ENCODE measurements around the gene C1QTNF6. TPM values are rescaled to one million over a fixed set of nuclear protein-coding genes. Genes with fewer than 3 reads are reported as not detected.
"Not testable (repeated sequence)": the region's sequence is repeated elsewhere in the genome, so short reads cannot be mapped to it uniquely, and the experiment has no call there.

C1QTNF6 gene
- total RNA-seq, 1 donor = 11.9 TPM

DNA sequence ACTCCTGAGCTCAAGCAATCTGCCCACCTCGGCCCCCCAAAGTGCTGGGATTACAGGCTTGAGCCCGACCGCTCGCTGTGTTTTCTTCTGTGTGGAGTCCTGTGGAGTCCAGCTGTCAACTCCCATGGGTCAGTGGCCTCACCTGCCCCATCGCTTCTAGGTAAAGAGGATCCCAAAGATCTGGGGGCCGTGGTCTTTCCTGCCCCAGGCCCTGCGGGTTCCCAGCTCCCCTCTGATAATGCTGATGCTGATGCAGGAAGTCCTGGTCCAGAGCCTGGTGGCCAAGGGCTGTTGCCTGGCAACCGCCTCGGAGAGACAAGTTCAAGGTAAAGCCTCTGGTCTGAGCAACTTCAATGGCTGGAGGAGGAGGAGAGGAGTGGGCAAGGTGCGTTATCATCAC, 14.7 kb upstream of the C1QTNF6 start:
- peaks cover 3% of the 10 kb centered on the region for H3K27me3 ChIP-seq (ENCODE audit: insufficient read depth, low read length)
- H3K4me3 ChIP-seq (ENCODE audit: insufficient read depth, low read length) = no peak overlapping the region
- H2AFZ ChIP-seq (ENCODE audit: low read length) = no peak overlapping the region
- H3K27ac ChIP-seq (ENCODE audit: low read depth, low read length) = no peak overlapping the region
- H3K4me1 ChIP-seq (ENCODE audit: insufficient read depth, low read length) = peaks cover 11% of the 10 kb centered on the region
- peak; percentile 63 for DNase-seq (ENCODE audit: insufficient read length, low spot score, missing footprints)
- H3K4me2 ChIP-seq (ENCODE audit: insufficient read depth, low read length) = no peak overlapping the region
- H3K36me3 ChIP-seq (ENCODE audit: insufficient read depth, low read length) = no peaks in the 10 kb centered on the region
- TF ChIP-seq, protein P1, sequence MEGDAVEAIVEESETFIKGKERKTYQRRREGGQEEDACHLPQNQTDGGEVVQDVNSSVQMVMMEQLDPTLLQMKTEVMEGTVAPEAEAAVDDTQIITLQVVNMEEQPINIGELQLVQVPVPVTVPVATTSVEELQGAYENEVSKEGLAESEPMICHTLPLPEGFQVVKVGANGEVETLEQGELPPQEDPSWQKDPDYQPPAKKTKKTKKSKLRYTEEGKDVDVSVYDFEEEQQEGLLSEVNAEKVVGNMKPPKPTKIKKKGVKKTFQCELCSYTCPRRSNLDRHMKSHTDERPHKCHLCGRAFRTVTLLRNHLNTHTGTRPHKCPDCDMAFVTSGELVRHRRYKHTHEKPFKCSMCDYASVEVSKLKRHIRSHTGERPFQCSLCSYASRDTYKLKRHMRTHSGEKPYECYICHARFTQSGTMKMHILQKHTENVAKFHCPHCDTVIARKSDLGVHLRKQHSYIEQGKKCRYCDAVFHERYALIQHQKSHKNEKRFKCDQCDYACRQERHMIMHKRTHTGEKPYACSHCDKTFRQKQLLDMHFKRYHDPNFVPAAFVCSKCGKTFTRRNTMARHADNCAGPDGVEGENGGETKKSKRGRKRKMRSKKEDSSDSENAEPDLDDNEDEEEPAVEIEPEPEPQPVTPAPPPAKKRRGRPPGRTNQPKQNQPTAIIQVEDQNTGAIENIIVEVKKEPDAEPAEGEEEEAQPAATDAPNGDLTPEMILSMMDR (IDR thresholded peaks at IDR 0.05; ENCODE audit: extremely low read depth, low read depth, low read length) = no peak
- H3K79me2 ChIP-seq (ENCODE audit: insufficient read depth, low read length) = no peaks in the 10 kb centered on the region
- peaks cover 6% of the 10 kb centered on the region for H4K20me1 ChIP-seq (ENCODE audit: insufficient read depth, low read length)
- no peaks in the 10 kb centered on the region for H3K9me3 ChIP-seq (ENCODE audit: low read depth, low read length)

DNA sequence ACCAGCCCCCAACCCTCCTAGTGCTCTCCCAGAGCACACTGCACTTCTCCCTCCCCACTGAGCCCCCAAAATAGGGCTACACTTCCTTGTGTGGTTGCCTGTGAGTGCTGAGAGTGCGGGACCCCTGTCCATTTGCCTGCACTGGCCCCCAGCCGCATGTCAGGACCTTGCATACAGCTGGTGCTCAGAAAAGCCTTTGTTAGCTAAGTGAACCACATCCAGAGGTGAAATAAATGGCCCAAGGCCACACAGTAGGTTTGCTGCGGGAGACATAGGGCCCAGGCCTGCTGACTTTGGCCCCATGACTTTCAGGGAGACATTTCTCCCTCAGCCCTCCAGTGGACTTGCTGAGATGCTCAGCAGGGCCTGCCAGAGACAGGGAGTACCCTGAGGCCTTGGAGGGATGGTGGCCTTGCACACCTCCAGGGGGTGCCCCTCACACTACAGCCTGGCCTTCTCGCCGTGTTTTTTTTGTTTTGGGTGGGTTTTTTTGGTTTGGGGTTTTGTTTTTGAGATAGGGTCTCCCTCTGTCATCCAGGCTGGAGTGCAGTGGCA, 14.0 kb upstream of the C1QTNF6 start:
- H3K4me3 ChIP-seq (ENCODE audit: insufficient read depth, low read length) = no peak overlapping the region
- H3K27me3 ChIP-seq (ENCODE audit: insufficient read depth, low read length) = peaks cover 3% of the 10 kb centered on the region
- no peak overlapping the region for H3K4me2 ChIP-seq (ENCODE audit: insufficient read depth, low read length)
- H3K4me1 ChIP-seq (ENCODE audit: insufficient read depth, low read length) = peaks cover 17% of the 10 kb centered on the region
- no peaks in the 10 kb centered on the region for H3K79me2 ChIP-seq (ENCODE audit: insufficient read depth, low read length)
- TF ChIP-seq, protein P1 (IDR thresholded peaks at IDR 0.05; ENCODE audit: extremely low read depth, low read depth, low read length) = no peak
- DNase-seq (ENCODE audit: insufficient read length, low spot score, missing footprints) = peak; percentile 73
- no peak overlapping the region for H3K27ac ChIP-seq (ENCODE audit: low read depth, low read length)
- H2AFZ ChIP-seq (ENCODE audit: low read length) = no peak overlapping the region
- no peaks in the 10 kb centered on the region for H3K36me3 ChIP-seq (ENCODE audit: insufficient read depth, low read length)
- peaks cover 11% of the 10 kb centered on the region for H4K20me1 ChIP-seq (ENCODE audit: insufficient read depth, low read length)
- H3K9me3 ChIP-seq (ENCODE audit: low read depth, low read length) = no peaks in the 10 kb centered on the region

DNA sequence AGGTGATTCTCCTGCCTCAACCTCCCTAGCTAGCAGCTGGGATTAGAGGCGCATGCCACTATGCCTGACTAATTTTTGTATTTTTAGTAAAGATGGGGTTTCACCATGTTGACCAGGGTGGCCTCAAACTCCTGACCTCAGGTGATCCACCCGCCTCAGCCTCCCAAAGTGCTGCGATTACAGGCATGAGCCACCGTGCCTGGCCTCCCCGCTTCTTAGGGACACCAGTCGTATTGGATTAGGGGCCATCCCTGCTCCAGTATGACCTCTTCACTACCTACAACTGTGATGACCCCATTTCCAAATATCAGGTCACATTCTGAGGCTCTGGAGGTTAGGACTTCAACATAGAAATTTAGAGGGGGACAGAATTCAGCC, 13.4 kb upstream of the C1QTNF6 start:
- Histone ChIP-seq H4K20me1 (ENCODE audit: insufficient read depth, low read length) (peaks cover 11% of the 10 kb centered on the region), H3K4me1 (ENCODE audit: insufficient read depth, low read length) (peaks cover 24% of the 10 kb centered on the region)
- H3K9me3 ChIP-seq (ENCODE audit: low read depth, low read length); DNase-seq (ENCODE audit: insufficient read length, low spot score, missing footprints); H3K4me3 ChIP-seq (ENCODE audit: insufficient read depth, low read length); H2AFZ ChIP-seq (ENCODE audit: low read length); H3K27ac ChIP-seq (ENCODE audit: low read depth, low read length); H3K4me2 ChIP-seq (ENCODE audit: insufficient read depth, low read length); H3K36me3 ChIP-seq (ENCODE audit: insufficient read depth, low read length); H3K79me2 ChIP-seq (ENCODE audit: insufficient read depth, low read length); H3K27me3 ChIP-seq (ENCODE audit: insufficient read depth, low read length): not testable (repeated sequence)

DNA sequence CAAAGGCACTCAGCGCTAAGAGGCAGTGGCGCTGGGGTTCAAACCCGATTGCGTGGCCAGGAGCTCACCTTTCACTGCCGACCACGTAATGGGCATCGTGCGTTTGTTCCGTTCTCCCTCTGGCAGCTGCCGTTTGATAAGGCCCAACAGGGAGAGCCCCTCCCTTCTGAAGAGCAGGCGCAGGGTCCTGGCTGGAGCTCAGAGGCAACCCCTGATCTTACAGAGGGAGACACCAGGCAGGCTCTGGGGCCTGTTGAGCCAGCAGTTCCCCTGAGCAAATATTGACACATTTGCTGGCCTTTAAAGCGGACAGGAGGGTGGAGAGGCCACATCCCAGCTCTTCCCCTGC, 11.7 kb upstream of the C1QTNF6 start:
- H3K27me3 ChIP-seq (ENCODE audit: insufficient read depth, low read length) = no peaks in the 10 kb centered on the region
- peaks cover 32% of the 10 kb centered on the region for H3K4me1 ChIP-seq (ENCODE audit: insufficient read depth, low read length)
- H3K4me2 ChIP-seq (ENCODE audit: insufficient read depth, low read length) = peak overlapping the region; percentile 96
- H2AFZ ChIP-seq (ENCODE audit: low read length) = peak overlapping the region; percentile 96
- peaks cover 12% of the 10 kb centered on the region for H4K20me1 ChIP-seq (ENCODE audit: insufficient read depth, low read length)
- H3K79me2 ChIP-seq (ENCODE audit: insufficient read depth, low read length) = no peaks in the 10 kb centered on the region
- DNase-seq (ENCODE audit: insufficient read length, low spot score, missing footprints) = peak; percentile 86
- H3K4me3 ChIP-seq (ENCODE audit: insufficient read depth, low read length) = peak overlapping the region; percentile 78
- H3K9me3 ChIP-seq (ENCODE audit: low read depth, low read length) = no peaks in the 10 kb centered on the region
- TF ChIP-seq, protein P1 (IDR thresholded peaks at IDR 0.05; ENCODE audit: extremely low read depth, low read depth, low read length) = no peak
- no peaks in the 10 kb centered on the region for H3K36me3 ChIP-seq (ENCODE audit: insufficient read depth, low read length)
- H3K27ac ChIP-seq (ENCODE audit: low read depth, low read length) = no peak overlapping the region
